GM20000 (cell line): Measurements from ENCODE around the gene CDH15.

ENCODE experiments used
- DNase-seq: peaks from one replicate; pipeline ENCODE4 v3.0.0; 2012; ENCODE audit warnings: low spot score
- CTCF ChIP-seq: IDR thresholded peaks from 2 replicates; pipeline ENCODE4 v1.5.1; 2012; ENCODE audit warnings: mild to moderate bottlenecking, control low read depth; ENCODE audit errors: extremely low read depth, missing control alignments

CDH15 gene

GRCh38 chr16:89146211-89147005, 25.1 kb upstream of the CDH15 start:
- no peak for TF ChIP-seq CTCF
- DNase-seq: no peak

- no peak for TF ChIP-seq CTCF
- DNase-seq: no peak
Observed at GRCh38 chr16:89147085-89147817, 24.3 kb upstream of the CDH15 start.

GRCh38 chr16:89149386-89149785, 22.2 kb upstream of the CDH15 start:
- no peak for TF ChIP-seq CTCF
- no peak for DNase-seq

GRCh38 chr16:89150090-89150835, 21.3 kb upstream of the CDH15 start:
- no peak for DNase-seq
- TF ChIP-seq CTCF: no peak

GRCh38 chr16:89150981-89151380, 20.6 kb upstream of the CDH15 start:
- TF ChIP-seq CTCF: no peak
- DNase-seq: no peak

GRCh38 chr16:89152831-89153700, 18.5 kb upstream of the CDH15 start:
- TF ChIP-seq CTCF: no peak
- no peak for DNase-seq
